GM23338 (cell line): ENCODE data around the gene ALDH5A1. TPM values are rescaled to one million over a fixed set of nuclear protein-coding genes. Genes with fewer than 3 reads are reported as not detected.

Experiments used
- ATAC-seq: fragments of 200-7000 bp; cut with Tn5 transposase; 3 replicates; pipeline ENCODE4 v1.9.1; 2020
- DNase-seq: peaks from one replicate; pipeline ENCODE4 v3.0.0-alpha.2; 2015; ENCODE audit warnings: low spot score
- H2AFZ ChIP-seq: fragments of 200-600 bp; sonication (generic); 2 replicates; pipeline ENCODE4 v1.8.0; 2016; ENCODE audit warnings: antibody characterized with exemption, mild to moderate bottlenecking, moderate library complexity
- H3F3A ChIP-seq: fragments of 200-600 bp; sonication (generic); replicated peaks from 2 replicates; pipeline ENCODE4 v1.8.0; 2017; ENCODE audit warnings: antibody characterized with exemption, mixed run types, low read depth
- H3K27ac ChIP-seq: fragments of 200-600 bp; sonication (generic); 2 replicates; pipeline ENCODE4 v1.6.1; 2016; ENCODE audit warnings: low read depth
- H3K27me3 ChIP-seq: fragments of 200-600 bp; sonication (generic); 2 replicates; pipeline ENCODE4 v1.8.0; 2016; ENCODE audit warnings: mild to moderate bottlenecking, mixed run types, moderate library complexity; ENCODE audit not compliant: insufficient read depth
- H3K36me3 ChIP-seq: fragments of 200-600 bp; sonication (generic); 2 replicates; pipeline ENCODE4 v1.8.0; 2016; ENCODE audit warnings: mild to moderate bottlenecking; ENCODE audit not compliant: insufficient read depth
- H3K4me1 ChIP-seq: fragments of 200-600 bp; sonication (generic); 2 replicates; pipeline ENCODE4 v1.8.0; 2016; ENCODE audit warnings: mild to moderate bottlenecking, moderate library complexity; ENCODE audit not compliant: insufficient read depth
- H3K4me2 ChIP-seq: fragments of 200-600 bp; sonication (generic); 2 replicates; pipeline ENCODE4 v1.7.1; 2017; ENCODE audit warnings: mixed run types
- H3K4me3 ChIP-seq: fragments of 200-600 bp; sonication (generic); 2 replicates; pipeline ENCODE4 v1.6.1; 2016; ENCODE audit warnings: mixed run types
- H3K79me2 ChIP-seq: fragments of 200-600 bp; sonication (generic); replicated peaks from 2 replicates; pipeline ENCODE4 v1.8.0; 2017; ENCODE audit warnings: mild to moderate bottlenecking; ENCODE audit not compliant: insufficient read depth
- H3K9me2 ChIP-seq: fragments of 200-600 bp; sonication (generic); 2 replicates; pipeline ENCODE4 v1.8.0; 2017; ENCODE audit not compliant: insufficient read depth
- H4K20me1 ChIP-seq: fragments of 200-600 bp; sonication (generic); replicated peaks from 2 replicates; pipeline ENCODE4 v1.8.0; 2017; ENCODE audit warnings: mild to moderate bottlenecking; ENCODE audit not compliant: insufficient read depth
- H3K27ac Mint-ChIP-seq: 2 replicates; pipeline ENCODE4 v1.8.0; 2020; ENCODE audit warnings: inconsistent platforms, mild to moderate bottlenecking, moderate library complexity, mixed read lengths
- H3K27me3 Mint-ChIP-seq: 3 replicates; pipeline ENCODE4 v1.8.0; 2022; ENCODE audit warnings: low read depth, mild to moderate bottlenecking, moderate library complexity, mixed read lengths, inconsistent platforms; ENCODE audit not compliant: insufficient read depth, poor library complexity
- H3K36me3 Mint-ChIP-seq: 3 replicates; pipeline ENCODE4 v1.8.0; 2021; ENCODE audit warnings: low read depth, mild to moderate bottlenecking, inconsistent platforms, moderate library complexity, mixed read lengths
- H3K4me1 Mint-ChIP-seq: 3 replicates; pipeline ENCODE4 v1.8.0; 2020; ENCODE audit warnings: mild to moderate bottlenecking, inconsistent platforms, mixed read lengths
- H3K4me3 Mint-ChIP-seq: 3 replicates; pipeline ENCODE4 v1.8.0; 2021; ENCODE audit warnings: moderate library complexity, mild to moderate bottlenecking, inconsistent platforms, mixed read lengths
- H3K9me3 Mint-ChIP-seq: 3 replicates; pipeline ENCODE4 v1.8.0; 2020; ENCODE audit warnings: moderate library complexity, mild to moderate bottlenecking, inconsistent platforms, mixed read lengths
- CREB1 ChIP-seq: fragments of 250-450 bp; sonication (Bioruptor Pico); IDR thresholded peaks from 2 replicates; pipeline ENCODE4 v1.5.0; 2020; ENCODE audit warnings: low read depth, mild to moderate bottlenecking, moderate library complexity
- EZH2 ChIP-seq: fragments of 200-600 bp; sonication (generic); IDR thresholded peaks from one replicate; pipeline ENCODE4 v1.8.0; 2017; ENCODE audit warnings: antibody characterized with exemption, mild to moderate bottlenecking, low read depth; ENCODE audit not compliant: unreplicated experiment
- EZH2phosphoT487 ChIP-seq: fragments of 200-600 bp; sonication (generic); IDR thresholded peaks from one replicate; pipeline ENCODE4 v1.8.1; 2018; ENCODE audit warnings: antibody characterized with exemption; ENCODE audit not compliant: unreplicated experiment
- JUNB ChIP-seq: IDR thresholded peaks from one replicate; pipeline ENCODE4 v1.6.1; 2016; ENCODE audit warnings: antibody characterized with exemption; ENCODE audit not compliant: unreplicated experiment
- NANOG ChIP-seq: IDR thresholded peaks from 2 replicates; pipeline ENCODE4 v1.6.1; 2016; ENCODE audit warnings: antibody characterized with exemption, borderline replicate concordance
- POLR2AphosphoS5 ChIP-seq: IDR thresholded peaks from 2 replicates; pipeline ENCODE4 v1.6.1; 2016; ENCODE audit warnings: antibody characterized with exemption, low read depth
- STAT1 ChIP-seq: IDR thresholded peaks from one replicate; pipeline ENCODE4 v1.6.1; 2016; ENCODE audit warnings: antibody characterized with exemption; ENCODE audit not compliant: unreplicated experiment
- ZNF114 ChIP-seq: fragments of 250-450 bp; sonication (Bioruptor Pico); IDR thresholded peaks from 2 replicates; pipeline ENCODE4 v1.5.0; 2020; ENCODE audit warnings: mild to moderate bottlenecking, moderate library complexity
- ZNF331 ChIP-seq: fragments of 250-450 bp; sonication (Bioruptor Pico); IDR thresholded peaks from 2 replicates; pipeline ENCODE4 v1.5.0; 2020; ENCODE audit warnings: low read depth, mild to moderate bottlenecking, moderate library complexity
- polyA plus RNA-seq: library from polyadenylated mRNA; unstranded; fragments of >200 nt; fragmentation: Nextera tagmentation; extraction: Ambion mirVana; gene quantifications from 2 replicates; pipeline ENCODE4 v1.2.1, GENCODE V29; 2016
- total RNA-seq: library from RNA; depleted of rRNA; stranded (reverse); fragments of >200 nt; shearing (Covaris generic); gene quantifications from 2 replicates; pipeline ENCODE4 v1.2.3, GENCODE V29; 2014
- TF ChIP-seq, protein P1 (sequence below): IDR thresholded peaks from one replicate; pipeline ENCODE4 v1.6.1; 2018; ENCODE audit warnings: antibody characterized with exemption; ENCODE audit not compliant: unreplicated experiment
- TF ChIP-seq, protein P2 (sequence below), 2 experiments: fragments of 200-600 bp in 1 of 2; sonication (generic) in 1 of 2; conservative IDR thresholded peaks; 2 replicates each; pipeline versions ENCODE4 v1.5.1 to v1.6.1; 2016 to 2017; ENCODE audit warnings: antibody characterized with exemption in 2 of 2, low read depth in 2 of 2, mild to moderate bottlenecking in 2 of 2, moderate library complexity in 1 of 2
- TF ChIP-seq, protein P3 (sequence below): IDR thresholded peaks from 2 replicates; pipeline ENCODE4 v1.6.1; 2016; ENCODE audit warnings: antibody characterized with exemption
- TF ChIP-seq, protein P4 (sequence below): fragments of 250-450 bp; sonication (Bioruptor Pico); IDR thresholded peaks from 2 replicates; pipeline ENCODE4 v1.5.0; 2020; ENCODE audit warnings: mild to moderate bottlenecking, moderate library complexity

Gene ALDH5A1
- total and polyA plus RNA-seq, 2 experiments from 2014 or later = 3.1 to 5.2 TPM

DNA sequence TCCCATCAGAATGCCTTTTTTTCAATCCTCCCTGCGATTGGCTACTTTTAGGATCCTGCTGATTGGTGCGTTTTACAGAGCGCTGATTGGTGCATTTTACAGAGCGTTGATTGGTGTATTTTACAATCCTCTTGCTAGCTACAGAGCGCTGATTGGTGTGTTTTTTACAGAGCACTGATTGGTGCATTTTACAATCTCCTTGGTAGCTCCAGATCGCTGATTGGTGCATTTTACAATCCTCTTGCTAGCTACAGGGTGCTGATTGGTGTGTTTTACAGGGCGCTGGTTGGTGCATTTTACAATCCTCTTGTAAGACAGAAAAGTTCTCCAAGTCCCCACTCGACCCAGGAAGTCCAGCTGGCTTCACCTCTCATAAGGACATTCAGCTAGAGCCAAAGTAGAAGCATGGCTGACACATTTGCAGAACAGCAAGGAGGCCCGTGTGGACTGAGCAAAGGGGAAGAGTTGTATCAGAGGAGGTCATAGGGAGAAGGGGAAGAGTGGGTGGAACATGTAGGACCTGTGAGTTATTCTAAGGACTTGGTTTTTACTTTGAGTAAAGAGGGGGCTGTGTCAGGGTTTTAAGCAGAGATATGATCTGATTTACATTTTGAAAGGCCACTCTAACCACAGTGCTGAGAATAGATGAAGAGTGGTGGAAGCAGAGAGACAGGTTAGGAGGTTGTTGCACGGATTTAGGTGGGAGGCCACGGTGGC is 2.6 kb downstream of the ALDH5A1 start:
- Histone ChIP-seq H3K36me3 (no peaks in the 10 kb centered on the region), H3K27me3 (peaks cover 32% of the 10 kb centered on the region), H3K27ac (no peak overlapping the region), H2AFZ (no peak overlapping the region), H3K4me2 (no peak overlapping the region), H3F3A (peaks cover 11% of the 10 kb centered on the region; the same call in 1 of the 2 replicates), H3K4me1 (peaks cover 29% of the 10 kb centered on the region), H3K4me3 (no peak overlapping the region), H4K20me1 (no peaks in the 10 kb centered on the region), H3K79me2 (no peaks in the 10 kb centered on the region), H3K9me2 (no peaks in the 10 kb centered on the region)
- Mint-ChIP-seq H3K4me1 (peaks cover 31% of the 10 kb centered on the region), H3K9me3 (peaks cover 16% of the 10 kb centered on the region), H3K4me3 (no peak overlapping the region), H3K27me3 (peaks cover 24% of the 10 kb centered on the region), H3K36me3 (peaks cover 13% of the 10 kb centered on the region), H3K27ac (no peak overlapping the region)
- TF ChIP-seq, protein P1, sequence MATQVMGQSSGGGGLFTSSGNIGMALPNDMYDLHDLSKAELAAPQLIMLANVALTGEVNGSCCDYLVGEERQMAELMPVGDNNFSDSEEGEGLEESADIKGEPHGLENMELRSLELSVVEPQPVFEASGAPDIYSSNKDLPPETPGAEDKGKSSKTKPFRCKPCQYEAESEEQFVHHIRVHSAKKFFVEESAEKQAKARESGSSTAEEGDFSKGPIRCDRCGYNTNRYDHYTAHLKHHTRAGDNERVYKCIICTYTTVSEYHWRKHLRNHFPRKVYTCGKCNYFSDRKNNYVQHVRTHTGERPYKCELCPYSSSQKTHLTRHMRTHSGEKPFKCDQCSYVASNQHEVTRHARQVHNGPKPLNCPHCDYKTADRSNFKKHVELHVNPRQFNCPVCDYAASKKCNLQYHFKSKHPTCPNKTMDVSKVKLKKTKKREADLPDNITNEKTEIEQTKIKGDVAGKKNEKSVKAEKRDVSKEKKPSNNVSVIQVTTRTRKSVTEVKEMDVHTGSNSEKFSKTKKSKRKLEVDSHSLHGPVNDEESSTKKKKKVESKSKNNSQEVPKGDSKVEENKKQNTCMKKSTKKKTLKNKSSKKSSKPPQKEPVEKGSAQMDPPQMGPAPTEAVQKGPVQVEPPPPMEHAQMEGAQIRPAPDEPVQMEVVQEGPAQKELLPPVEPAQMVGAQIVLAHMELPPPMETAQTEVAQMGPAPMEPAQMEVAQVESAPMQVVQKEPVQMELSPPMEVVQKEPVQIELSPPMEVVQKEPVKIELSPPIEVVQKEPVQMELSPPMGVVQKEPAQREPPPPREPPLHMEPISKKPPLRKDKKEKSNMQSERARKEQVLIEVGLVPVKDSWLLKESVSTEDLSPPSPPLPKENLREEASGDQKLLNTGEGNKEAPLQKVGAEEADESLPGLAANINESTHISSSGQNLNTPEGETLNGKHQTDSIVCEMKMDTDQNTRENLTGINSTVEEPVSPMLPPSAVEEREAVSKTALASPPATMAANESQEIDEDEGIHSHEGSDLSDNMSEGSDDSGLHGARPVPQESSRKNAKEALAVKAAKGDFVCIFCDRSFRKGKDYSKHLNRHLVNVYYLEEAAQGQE = no peak
- TF ChIP-seq CREB1 = no peak
- TF ChIP-seq STAT1 = no peak
- TF ChIP-seq, protein P2, sequence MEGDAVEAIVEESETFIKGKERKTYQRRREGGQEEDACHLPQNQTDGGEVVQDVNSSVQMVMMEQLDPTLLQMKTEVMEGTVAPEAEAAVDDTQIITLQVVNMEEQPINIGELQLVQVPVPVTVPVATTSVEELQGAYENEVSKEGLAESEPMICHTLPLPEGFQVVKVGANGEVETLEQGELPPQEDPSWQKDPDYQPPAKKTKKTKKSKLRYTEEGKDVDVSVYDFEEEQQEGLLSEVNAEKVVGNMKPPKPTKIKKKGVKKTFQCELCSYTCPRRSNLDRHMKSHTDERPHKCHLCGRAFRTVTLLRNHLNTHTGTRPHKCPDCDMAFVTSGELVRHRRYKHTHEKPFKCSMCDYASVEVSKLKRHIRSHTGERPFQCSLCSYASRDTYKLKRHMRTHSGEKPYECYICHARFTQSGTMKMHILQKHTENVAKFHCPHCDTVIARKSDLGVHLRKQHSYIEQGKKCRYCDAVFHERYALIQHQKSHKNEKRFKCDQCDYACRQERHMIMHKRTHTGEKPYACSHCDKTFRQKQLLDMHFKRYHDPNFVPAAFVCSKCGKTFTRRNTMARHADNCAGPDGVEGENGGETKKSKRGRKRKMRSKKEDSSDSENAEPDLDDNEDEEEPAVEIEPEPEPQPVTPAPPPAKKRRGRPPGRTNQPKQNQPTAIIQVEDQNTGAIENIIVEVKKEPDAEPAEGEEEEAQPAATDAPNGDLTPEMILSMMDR (conservative IDR thresholded peaks at IDR 0.05; ENCODE audit: low read depth in 2 of 2) = no peak
- TF ChIP-seq, protein P3, sequence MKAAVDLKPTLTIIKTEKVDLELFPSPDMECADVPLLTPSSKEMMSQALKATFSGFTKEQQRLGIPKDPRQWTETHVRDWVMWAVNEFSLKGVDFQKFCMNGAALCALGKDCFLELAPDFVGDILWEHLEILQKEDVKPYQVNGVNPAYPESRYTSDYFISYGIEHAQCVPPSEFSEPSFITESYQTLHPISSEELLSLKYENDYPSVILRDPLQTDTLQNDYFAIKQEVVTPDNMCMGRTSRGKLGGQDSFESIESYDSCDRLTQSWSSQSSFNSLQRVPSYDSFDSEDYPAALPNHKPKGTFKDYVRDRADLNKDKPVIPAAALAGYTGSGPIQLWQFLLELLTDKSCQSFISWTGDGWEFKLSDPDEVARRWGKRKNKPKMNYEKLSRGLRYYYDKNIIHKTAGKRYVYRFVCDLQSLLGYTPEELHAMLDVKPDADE = no peak
- no peak for TF ChIP-seq ZNF114 (CRISPR knock-in tag)
- TF ChIP-seq EZH2phosphoT487 = no peak
- no peak for TF ChIP-seq POLR2AphosphoS5
- TF ChIP-seq NANOG = no peak
- TF ChIP-seq, protein P4, sequence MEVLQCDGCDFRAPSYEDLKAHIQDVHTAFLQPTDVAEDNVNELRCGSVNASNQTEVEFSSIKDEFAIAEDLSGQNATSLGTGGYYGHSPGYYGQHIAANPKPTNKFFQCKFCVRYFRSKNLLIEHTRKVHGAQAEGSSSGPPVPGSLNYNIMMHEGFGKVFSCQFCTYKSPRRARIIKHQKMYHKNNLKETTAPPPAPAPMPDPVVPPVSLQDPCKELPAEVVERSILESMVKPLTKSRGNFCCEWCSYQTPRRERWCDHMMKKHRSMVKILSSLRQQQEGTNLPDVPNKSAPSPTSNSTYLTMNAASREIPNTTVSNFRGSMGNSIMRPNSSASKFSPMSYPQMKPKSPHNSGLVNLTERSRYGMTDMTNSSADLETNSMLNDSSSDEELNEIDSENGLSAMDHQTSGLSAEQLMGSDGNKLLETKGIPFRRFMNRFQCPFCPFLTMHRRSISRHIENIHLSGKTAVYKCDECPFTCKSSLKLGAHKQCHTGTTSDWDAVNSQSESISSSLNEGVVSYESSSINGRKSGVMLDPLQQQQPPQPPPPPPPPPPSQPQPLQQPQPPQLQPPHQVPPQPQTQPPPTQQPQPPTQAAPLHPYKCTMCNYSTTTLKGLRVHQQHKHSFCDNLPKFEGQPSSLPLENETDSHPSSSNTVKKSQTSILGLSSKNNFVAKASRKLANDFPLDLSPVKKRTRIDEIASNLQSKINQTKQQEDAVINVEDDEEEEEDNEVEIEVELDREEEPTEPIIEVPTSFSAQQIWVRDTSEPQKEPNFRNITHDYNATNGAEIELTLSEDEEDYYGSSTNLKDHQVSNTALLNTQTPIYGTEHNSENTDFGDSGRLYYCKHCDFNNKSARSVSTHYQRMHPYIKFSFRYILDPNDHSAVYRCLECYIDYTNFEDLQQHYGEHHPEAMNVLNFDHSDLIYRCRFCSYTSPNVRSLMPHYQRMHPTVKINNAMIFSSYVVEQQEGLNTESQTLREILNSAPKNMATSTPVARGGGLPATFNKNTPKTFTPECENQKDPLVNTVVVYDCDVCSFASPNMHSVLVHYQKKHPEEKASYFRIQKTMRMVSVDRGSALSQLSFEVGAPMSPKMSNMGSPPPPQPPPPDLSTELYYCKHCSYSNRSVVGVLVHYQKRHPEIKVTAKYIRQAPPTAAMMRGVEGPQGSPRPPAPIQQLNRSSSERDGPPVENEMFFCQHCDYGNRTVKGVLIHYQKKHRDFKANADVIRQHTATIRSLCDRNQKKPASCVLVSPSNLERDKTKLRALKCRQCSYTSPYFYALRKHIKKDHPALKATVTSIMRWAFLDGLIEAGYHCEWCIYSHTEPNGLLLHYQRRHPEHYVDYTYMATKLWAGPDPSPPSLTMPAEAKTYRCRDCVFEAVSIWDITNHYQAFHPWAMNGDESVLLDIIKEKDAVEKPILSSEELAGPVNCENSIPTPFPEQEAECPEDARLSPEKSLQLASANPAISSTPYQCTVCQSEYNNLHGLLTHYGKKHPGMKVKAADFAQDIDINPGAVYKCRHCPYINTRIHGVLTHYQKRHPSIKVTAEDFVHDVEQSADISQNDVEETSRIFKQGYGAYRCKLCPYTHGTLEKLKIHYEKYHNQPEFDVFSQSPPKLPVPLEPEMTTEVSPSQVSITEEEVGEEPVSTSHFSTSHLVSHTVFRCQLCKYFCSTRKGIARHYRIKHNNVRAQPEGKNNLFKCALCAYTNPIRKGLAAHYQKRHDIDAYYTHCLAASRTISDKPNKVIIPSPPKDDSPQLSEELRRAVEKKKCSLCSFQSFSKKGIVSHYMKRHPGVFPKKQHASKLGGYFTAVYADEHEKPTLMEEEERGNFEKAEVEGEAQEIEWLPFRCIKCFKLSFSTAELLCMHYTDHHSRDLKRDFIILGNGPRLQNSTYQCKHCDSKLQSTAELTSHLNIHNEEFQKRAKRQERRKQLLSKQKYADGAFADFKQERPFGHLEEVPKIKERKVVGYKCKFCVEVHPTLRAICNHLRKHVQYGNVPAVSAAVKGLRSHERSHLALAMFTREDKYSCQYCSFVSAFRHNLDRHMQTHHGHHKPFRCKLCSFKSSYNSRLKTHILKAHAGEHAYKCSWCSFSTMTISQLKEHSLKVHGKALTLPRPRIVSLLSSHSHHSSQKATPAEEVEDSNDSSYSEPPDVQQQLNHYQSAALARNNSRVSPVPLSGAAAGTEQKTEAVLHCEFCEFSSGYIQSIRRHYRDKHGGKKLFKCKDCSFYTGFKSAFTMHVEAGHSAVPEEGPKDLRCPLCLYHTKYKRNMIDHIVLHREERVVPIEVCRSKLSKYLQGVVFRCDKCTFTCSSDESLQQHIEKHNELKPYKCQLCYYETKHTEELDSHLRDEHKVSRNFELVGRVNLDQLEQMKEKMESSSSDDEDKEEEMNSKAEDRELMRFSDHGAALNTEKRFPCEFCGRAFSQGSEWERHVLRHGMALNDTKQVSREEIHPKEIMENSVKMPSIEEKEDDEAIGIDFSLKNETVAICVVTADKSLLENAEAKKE (CRISPR knock-in tag) = no peak
- TF ChIP-seq EZH2 = no peak
- no peak for TF ChIP-seq ZNF331
- TF ChIP-seq JUNB = no peak
- DNase-seq = no peak
- ATAC-seq = no peak
